ENCODE results near the gene CACNB2. TPM values are rescaled to one million over a fixed set of nuclear protein-coding genes. Genes with fewer than 3 reads are reported as not detected.

The CACNB2 gene
- total and polyA plus RNA-seq, 2 of the 13 experiments (the other 11 are each of a cell fraction or from before 2014, with no cell fraction given) = not detected

- no peak; the same call in 1 of the 2 replicates for TF ChIP-seq HNF4A (CRISPR knock-in tag; IDR thresholded peaks at IDR 0.05)
- TF ChIP-seq MZF1 (CRISPR knock-in tag; IDR thresholded peaks at IDR 0.05; ENCODE audit: borderline replicate concordance) = no peak
- TF ChIP-seq MED13 (CRISPR knock-in tag; IDR thresholded peaks at IDR 0.05) = no peak
- no peak for TF ChIP-seq CHD2 (IDR thresholded peaks at IDR 0.05; ENCODE audit: low read depth, low read length)
- no peak for TF ChIP-seq PRMT3 (CRISPR knock-in tag; IDR thresholded peaks at IDR 0.05; ENCODE audit: borderline replicate concordance, low read depth)
- no peak for TF ChIP-seq MEIS1 (CRISPR knock-in tag; IDR thresholded peaks at IDR 0.05; ENCODE audit: borderline replicate concordance)
- TF ChIP-seq HMG20A (CRISPR knock-in tag; IDR thresholded peaks at IDR 0.05; ENCODE audit: borderline replicate concordance) = 0 out of 2 replicates have a peak, but pooled peaks have one; percentile 45
- no peak for TF ChIP-seq KDM2A (CRISPR knock-in tag; IDR thresholded peaks at IDR 0.05; ENCODE audit: borderline replicate concordance, low read depth)
- no peak for TF ChIP-seq AHR (CRISPR knock-in tag; IDR thresholded peaks at IDR 0.05)
- TF ChIP-seq MAZ (IDR thresholded peaks at IDR 0.05; ENCODE audit: borderline replicate concordance, low read depth, low read length) = no peak
- no peak for TF ChIP-seq MAZ (CRISPR knock-in tag; IDR thresholded peaks at IDR 0.05; ENCODE audit: low read depth)
- TF ChIP-seq KAT2B (IDR thresholded peaks at IDR 0.05; ENCODE audit: borderline replicate concordance, low read depth, low read length) = peak; percentile 72; the same call in 1 of the 2 replicates
- peak; percentile 55; the same call in 1 of the 2 replicates for TF ChIP-seq NFIC (IDR thresholded peaks at IDR 0.05; ENCODE audit: low read length)
- TF ChIP-seq PCBP2 (optimal IDR thresholded peaks at IDR 0.05; ENCODE audit: low read depth, low read length, poor library complexity, severe bottlenecking) = no peak
- TF ChIP-seq CHCHD3 (CRISPR knock-in tag; IDR thresholded peaks at IDR 0.05) = no peak
- TF ChIP-seq ZSCAN5A (CRISPR knock-in tag; IDR thresholded peaks at IDR 0.05; ENCODE audit: borderline replicate concordance) = no peak
- no peak for TF ChIP-seq TSC22D2 (CRISPR knock-in tag; IDR thresholded peaks at IDR 0.05; ENCODE audit: borderline replicate concordance)
- TF ChIP-seq ZNF709 (CRISPR knock-in tag; IDR thresholded peaks at IDR 0.05) = no peak
- TF ChIP-seq HMGA1 (CRISPR knock-in tag; conservative IDR thresholded peaks at IDR 0.05) = no peak
- TF ChIP-seq SALL1 (CRISPR knock-in tag; IDR thresholded peaks at IDR 0.05) = peak; percentile 63; the same call in 1 of the 2 replicates
- no peak for TF ChIP-seq ZNF619 (CRISPR knock-in tag; IDR thresholded peaks at IDR 0.05)
- no peak for TF ChIP-seq SAP130 (CRISPR knock-in tag; IDR thresholded peaks at IDR 0.05; ENCODE audit: low read depth)
- no peak for TF ChIP-seq ZNF282 (IDR thresholded peaks at IDR 0.05; ENCODE audit: partially characterized antibody)
- TF ChIP-seq IRX3 (CRISPR knock-in tag; IDR thresholded peaks at IDR 0.05; ENCODE audit: borderline replicate concordance, low read depth) = no peak
- TF ChIP-seq, protein P1, sequence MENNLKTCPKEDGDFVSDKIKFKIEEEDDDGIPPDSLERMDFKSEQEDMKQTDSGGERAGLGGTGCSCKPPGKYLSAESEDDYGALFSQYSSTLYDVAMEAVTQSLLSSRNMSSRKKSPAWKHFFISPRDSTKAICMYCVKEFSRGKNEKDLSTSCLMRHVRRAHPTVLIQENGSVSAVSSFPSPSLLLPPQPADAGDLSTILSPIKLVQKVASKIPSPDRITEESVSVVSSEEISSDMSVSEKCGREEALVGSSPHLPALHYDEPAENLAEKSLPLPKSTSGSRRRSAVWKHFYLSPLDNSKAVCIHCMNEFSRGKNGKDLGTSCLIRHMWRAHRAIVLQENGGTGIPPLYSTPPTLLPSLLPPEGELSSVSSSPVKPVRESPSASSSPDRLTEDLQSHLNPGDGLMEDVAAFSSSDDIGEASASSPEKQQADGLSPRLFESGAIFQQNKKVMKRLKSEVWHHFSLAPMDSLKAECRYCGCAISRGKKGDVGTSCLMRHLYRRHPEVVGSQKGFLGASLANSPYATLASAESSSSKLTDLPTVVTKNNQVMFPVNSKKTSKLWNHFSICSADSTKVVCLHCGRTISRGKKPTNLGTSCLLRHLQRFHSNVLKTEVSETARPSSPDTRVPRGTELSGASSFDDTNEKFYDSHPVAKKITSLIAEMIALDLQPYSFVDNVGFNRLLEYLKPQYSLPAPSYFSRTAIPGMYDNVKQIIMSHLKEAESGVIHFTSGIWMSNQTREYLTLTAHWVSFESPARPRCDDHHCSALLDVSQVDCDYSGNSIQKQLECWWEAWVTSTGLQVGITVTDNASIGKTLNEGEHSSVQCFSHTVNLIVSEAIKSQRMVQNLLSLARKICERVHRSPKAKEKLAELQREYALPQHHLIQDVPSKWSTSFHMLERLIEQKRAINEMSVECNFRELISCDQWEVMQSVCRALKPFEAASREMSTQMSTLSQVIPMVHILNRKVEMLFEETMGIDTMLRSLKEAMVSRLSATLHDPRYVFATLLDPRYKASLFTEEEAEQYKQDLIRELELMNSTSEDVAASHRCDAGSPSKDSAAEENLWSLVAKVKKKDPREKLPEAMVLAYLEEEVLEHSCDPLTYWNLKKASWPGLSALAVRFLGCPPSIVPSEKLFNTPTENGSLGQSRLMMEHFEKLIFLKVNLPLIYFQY (CRISPR knock-in tag; IDR thresholded peaks at IDR 0.05; ENCODE audit: borderline replicate concordance) = no peak
These were observed 121.6 kb downstream of the CACNB2 start (continued) for GRCh38 chr10:18261768-18262231.
